Endothelial cell of umbilical vein (primary cell): ENCODE data around the gene NEDD4L. TPM values are rescaled to one million over a fixed set of nuclear protein-coding genes. Genes with fewer than 3 reads are reported as not detected.

Experiments used
- BruUV-seq: library from RNA; stranded (reverse); fragments of 400-500 nt; replicated peaks from 2 replicates; lab custom pipeline; 2021; lab: Mats Ljungman, UMichigan
- CTCF ChIA-PET: fragments of 300-600, 350-600 bp; sonication (Branson Sonifier 250); formaldehyde crosslinking; loops from one replicate; lab custom pipeline; 2021; ENCODE audit warnings: antibody characterized with exemption, inconsistent platforms; lab: Charles Lee
- POLR2A ChIA-PET: fragments of 300-600, 350-600 bp; sonication (Branson Sonifier 250); formaldehyde crosslinking; loops from one replicate; lab custom pipeline; 2021; ENCODE audit warnings: antibody characterized with exemption, inconsistent platforms; lab: Charles Lee
- DNase-seq: peaks from one replicate; pipeline ENCODE4 v3.0.0-alpha.2; 2011; ENCODE audit warnings: low read depth, low spot score
- FAIRE-seq: peaks from 2 replicates; lab custom pipeline; 2011; peaks lifted over from hg19 to GRCh38; lab: Jason Lieb, UNC
- H2AFZ ChIP-seq: 2 replicates; pipeline ENCODE4 v1.6.0; 2012; ENCODE audit warnings: low read depth, low read length, control low read depth, inconsistent platforms
- H3K27ac ChIP-seq: 2 replicates; pipeline ENCODE4 v1.5.1; 2011; ENCODE audit warnings: low read depth, mild to moderate bottlenecking, control low read depth, low read length, moderate library complexity; ENCODE audit not compliant: insufficient read depth
- H3K27me3 ChIP-seq, 2 experiments: 2 replicates each; pipeline versions ENCODE4 v1.6.0 to v1.6.1; 2011; ENCODE audit warnings: low read length in 2 of 2, mixed read lengths in 1 of 2; ENCODE audit not compliant: control insufficient read depth in 2 of 2, insufficient read depth in 2 of 2
- H3K36me3 ChIP-seq, 2 experiments: 2 replicates in 1 of 2; 3 replicates in 1 of 2; pipeline ENCODE4 v1.5.1; 2011; ENCODE audit warnings: low read length in 2 of 2, mild to moderate bottlenecking in 1 of 2, moderate library complexity in 1 of 2; ENCODE audit not compliant: control insufficient read depth in 2 of 2, insufficient read depth in 2 of 2; ENCODE audit errors: extremely low read depth in 1 of 2
- H3K4me1 ChIP-seq: 3 replicates; pipeline ENCODE4 v1.5.1; 2011; ENCODE audit warnings: mild to moderate bottlenecking, low read length; ENCODE audit not compliant: control insufficient read depth, insufficient read depth; ENCODE audit errors: extremely low read depth
- H3K4me2 ChIP-seq: 2 replicates; pipeline ENCODE4 v1.6.1; 2011; ENCODE audit warnings: low read length, control low read depth, mixed read lengths; ENCODE audit not compliant: insufficient read depth
- H3K4me3 ChIP-seq, 3 experiments: fragments of 200-600 bp in 1 of 3; sonication (generic), shearing (Covaris generic) in 1 of 3; replicated peaks in 1 of 3; 2 replicates each; pipeline ENCODE4 v1.5.1; 2011 to 2016; ENCODE audit warnings: control low read depth in 3 of 3, low read length in 3 of 3, mild to moderate bottlenecking in 2 of 3, inconsistent platforms in 1 of 3, low read depth in 1 of 3, moderate library complexity in 1 of 3; ENCODE audit not compliant: insufficient read depth in 1 of 3
- H3K79me2 ChIP-seq: 2 replicates; pipeline ENCODE4 v1.6.0; 2012; ENCODE audit warnings: low read length, inconsistent platforms; ENCODE audit not compliant: control insufficient read depth, insufficient read depth
- H3K9ac ChIP-seq: replicated peaks from 2 replicates; pipeline ENCODE3; 2011; ENCODE audit warnings: low read length, control low read depth; ENCODE audit not compliant: insufficient read depth; ENCODE audit errors: extremely low read depth
- H3K9me1 ChIP-seq: replicated peaks from 3 replicates; pipeline ENCODE4 v1.6.0; 2011; ENCODE audit warnings: mild to moderate bottlenecking, low read length; ENCODE audit not compliant: control insufficient read depth, insufficient read depth; ENCODE audit errors: extremely low read depth
- H3K9me3 ChIP-seq: replicated peaks from 2 replicates; pipeline ENCODE4 v1.5.1; 2012; ENCODE audit warnings: low read length, inconsistent platforms; ENCODE audit not compliant: control insufficient read depth, insufficient read depth
- H4K20me1 ChIP-seq: replicated peaks from 2 replicates; pipeline ENCODE3; 2011; ENCODE audit warnings: mild to moderate bottlenecking, low read length; ENCODE audit not compliant: control insufficient read depth, insufficient read depth; ENCODE audit errors: extremely low read depth
- EZH2 ChIP-seq: IDR thresholded peaks from 2 replicates; pipeline ENCODE4 v1.6.1; 2012; ENCODE audit warnings: borderline replicate concordance, low read depth, mild to moderate bottlenecking, moderate library complexity, low read length, inconsistent platforms; ENCODE audit not compliant: severe bottlenecking
- FOS ChIP-seq: IDR thresholded peaks from 2 replicates; pipeline ENCODE4 v1.6.1; 2011; ENCODE audit warnings: mild to moderate bottlenecking, low read length, moderate library complexity, borderline replicate concordance; ENCODE audit not compliant: insufficient read depth
- GATA2 ChIP-seq: IDR thresholded peaks from 2 replicates; pipeline ENCODE4 v1.7.0; 2011; ENCODE audit warnings: low read depth, mild to moderate bottlenecking, moderate library complexity, mixed read lengths, low read length; ENCODE audit not compliant: insufficient read length, insufficient read depth
- JUN ChIP-seq: IDR thresholded peaks from 2 replicates; pipeline ENCODE4 v1.6.1; 2011; ENCODE audit warnings: borderline replicate concordance, low read depth; ENCODE audit not compliant: insufficient read length, insufficient read depth
- MYC ChIP-seq: IDR thresholded peaks from one replicate; pipeline ENCODE4 v1.6.1; 2011; ENCODE audit warnings: mild to moderate bottlenecking, low read depth, low read length
- POLR2A ChIP-seq: IDR thresholded peaks from 2 replicates; pipeline ENCODE4 v1.6.1; 2012; ENCODE audit warnings: low read depth, mild to moderate bottlenecking, control low read depth, low read length
- POLR2AphosphoS5 ChIP-seq: IDR thresholded peaks from 2 replicates; pipeline ENCODE4 v1.6.1; 2012; ENCODE audit warnings: low read depth, mild to moderate bottlenecking, control low read depth, low read length, moderate library complexity; ENCODE audit not compliant: insufficient read depth
- dilution Hi-C: fragments of 300-500 bp; cut with MboI; formaldehyde crosslinking; loops from one replicate; pipeline ENCODE4 v1.15.0; 2019; ENCODE audit warnings: low sequenced_read_pairs; ENCODE audit not compliant: extremely low pct_ligation_motif_present
- intact Hi-C: fragments of 100-400 bp; cut with micrococcal nuclease; formaldehyde crosslinking; loops from one replicate; pipeline ENCODE4 v1.10.0; 2022
- polyA plus RNA-seq, 4 experiments: library from polyadenylated mRNA; depleted of rRNA in 3 of 4; stranded (reverse) in 3 of 4; unstranded in 1 of 4; fragments of >200 nt; gene quantifications; 2 replicates each; pipeline versions ENCODE4 v1.2.1 to v1.2.3, GENCODE V29; 2011 to 2012; ENCODE audit warnings: missing spikeins in 1 of 4
- total RNA-seq: library from RNA; stranded (reverse); gene quantifications from 2 replicates; pipeline ENCODE4 v1.2.3, GENCODE V29; 2021
- TF ChIP-seq, protein P1 (sequence below): IDR thresholded peaks from 2 replicates; pipeline ENCODE4 v1.6.1; 2011; ENCODE audit not compliant: insufficient read depth, insufficient read length
- TF ChIP-seq, protein P2 (sequence below), 2 donors: IDR thresholded peaks; 1 replicate in 1 of 2; 2 replicates in 1 of 2; pipeline ENCODE4 v1.5.1; 2011; ENCODE audit warnings: low read length in 2 of 2, mild to moderate bottlenecking in 2 of 2, moderate library complexity in 2 of 2, control low read depth in 1 of 2, inconsistent platforms in 1 of 2, low read depth in 1 of 2; ENCODE audit not compliant: insufficient read depth in 1 of 2; ENCODE audit errors: extremely low read depth in 1 of 2

Gene NEDD4L
- total and polyA plus RNA-seq, 2 donors (not counting 3 experiments of a cell fraction or from before 2014, with no cell fraction given), result 20.5 to 78.9 TPM

DNA sequence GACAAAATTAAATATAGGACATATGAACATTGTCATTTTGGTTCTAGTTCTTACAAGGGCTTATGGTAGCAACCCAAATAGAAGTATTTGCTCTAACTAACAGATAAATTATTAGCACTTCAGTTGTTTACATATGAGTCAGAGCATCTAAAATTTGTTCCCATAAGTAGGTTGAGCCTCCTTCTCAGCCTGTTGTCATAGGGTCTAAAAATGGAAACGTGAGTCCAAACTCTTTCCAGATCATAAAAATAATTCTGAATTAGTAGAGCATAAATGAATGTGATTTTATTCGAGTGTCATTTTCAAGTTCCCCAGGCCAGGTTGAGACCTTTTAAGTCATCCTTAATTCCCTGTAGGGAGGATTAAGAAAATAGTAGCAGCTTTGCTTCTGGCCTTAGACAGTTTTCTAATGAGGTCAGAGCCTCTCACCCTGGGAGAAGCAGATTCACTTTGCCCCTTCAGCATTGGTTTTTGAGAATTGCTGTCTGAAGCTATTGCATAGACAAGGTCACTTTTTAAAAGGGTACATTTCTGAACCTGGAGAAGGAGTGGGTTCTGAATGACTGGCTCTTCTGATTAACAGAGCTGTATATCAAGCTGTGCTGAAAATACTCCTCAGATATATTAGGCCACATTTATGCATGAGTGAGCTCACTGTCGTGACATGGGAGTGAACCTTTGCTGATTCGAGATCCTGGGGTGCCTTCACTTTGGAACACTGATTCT is 164.3 kb downstream of the NEDD4L start:
- H4K20me1 ChIP-seq, result no peaks in the 10 kb centered on the region
- no TSS peak for BruUV-seq
- no peaks in the 10 kb centered on the region for H3K9me3 ChIP-seq
- peaks cover 12% of the 10 kb centered on the region for H3K4me1 ChIP-seq
- intact Hi-C loops (no loop called here), dilution Hi-C loops (no loop called here)
- DNase-seq (peak; percentile 13), FAIRE-seq (peak; percentile 55)
- H3K9ac ChIP-seq, result no peak overlapping the region
- H3K27me3 ChIP-seq, result no peaks in the 10 kb centered on the region
- ChIA-PET POLR2A (no interaction called here), CTCF (interaction anchor here (1.0 to 2.1 kb wide), 2 partner anchors 27 to 286 kb away, joined by 3 to 7 read pairs; no protein-coding TSS in a partner anchor)
- H3K9me1 ChIP-seq, result no peaks in the 10 kb centered on the region
- no peak overlapping the region for H3K27ac ChIP-seq
- H2AFZ ChIP-seq, result no peak overlapping the region
- no peaks in the 10 kb centered on the region for H3K36me3 ChIP-seq
- TF ChIP-seq FOS, result no peak
- TF ChIP-seq, protein P1, sequence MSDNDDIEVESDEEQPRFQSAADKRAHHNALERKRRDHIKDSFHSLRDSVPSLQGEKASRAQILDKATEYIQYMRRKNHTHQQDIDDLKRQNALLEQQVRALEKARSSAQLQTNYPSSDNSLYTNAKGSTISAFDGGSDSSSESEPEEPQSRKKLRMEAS, result no peak
- peak overlapping the region; percentile 13 for H3K4me2 ChIP-seq
- no peaks in the 10 kb centered on the region for H3K79me2 ChIP-seq
- no peak overlapping the region for H3K4me3 ChIP-seq

DNA sequence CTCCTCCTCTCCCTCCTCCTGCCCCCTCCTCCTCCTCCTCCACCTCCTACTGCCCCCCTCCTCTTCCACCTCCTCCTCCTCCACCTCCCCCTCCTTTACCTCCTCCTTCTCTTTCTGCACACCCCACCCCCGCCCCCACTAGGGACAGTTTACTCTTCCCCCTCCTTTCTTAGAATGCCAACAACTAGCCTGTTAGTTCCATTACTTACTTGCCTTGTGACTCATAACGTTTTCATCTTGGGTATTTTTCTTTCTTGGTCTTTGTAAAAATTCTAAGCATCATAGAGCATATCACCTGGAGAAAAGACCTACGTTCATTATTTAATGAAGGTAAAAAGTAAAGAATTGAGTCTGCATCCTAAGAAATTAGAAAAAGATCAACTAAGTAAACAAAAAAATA is 165.3 kb downstream of the NEDD4L start:
- no peak overlapping the region for H3K27ac ChIP-seq
- H3K9me3 ChIP-seq, result no peaks in the 10 kb centered on the region
- DNase-seq (no peak), FAIRE-seq (no peak)
- ChIA-PET POLR2A (interaction anchor here (0.6 kb wide), 1 partner anchor 105 kb away, joined by 4 read pairs; no protein-coding TSS in a partner anchor), CTCF (interaction anchor here (2.1 kb wide), 1 partner anchor 28 kb away, joined by 7 read pairs; no protein-coding TSS in a partner anchor)
- H3K4me2 ChIP-seq, result no peak overlapping the region
- no peak overlapping the region for H2AFZ ChIP-seq
- peaks cover 21% of the 10 kb centered on the region for H3K4me1 ChIP-seq
- no peak overlapping the region for H3K9ac ChIP-seq
- intact Hi-C loops (no loop called here), dilution Hi-C loops (no loop called here)
- no peaks in the 10 kb centered on the region for H3K27me3 ChIP-seq
- no peaks in the 10 kb centered on the region for H3K79me2 ChIP-seq
- H3K4me3 ChIP-seq, result no peak overlapping the region
- no peaks in the 10 kb centered on the region for H3K36me3 ChIP-seq
- BruUV-seq, result no TSS peak
- no peaks in the 10 kb centered on the region for H4K20me1 ChIP-seq
- H3K9me1 ChIP-seq, result no peaks in the 10 kb centered on the region
- TF ChIP-seq, protein P1, result no peak
- TF ChIP-seq JUN (no peak), FOS (no peak), MYC (no peak), POLR2A (no peak), POLR2AphosphoS5 (no peak), EZH2 (no peak), GATA2 (no peak)
- TF ChIP-seq, protein P2, sequence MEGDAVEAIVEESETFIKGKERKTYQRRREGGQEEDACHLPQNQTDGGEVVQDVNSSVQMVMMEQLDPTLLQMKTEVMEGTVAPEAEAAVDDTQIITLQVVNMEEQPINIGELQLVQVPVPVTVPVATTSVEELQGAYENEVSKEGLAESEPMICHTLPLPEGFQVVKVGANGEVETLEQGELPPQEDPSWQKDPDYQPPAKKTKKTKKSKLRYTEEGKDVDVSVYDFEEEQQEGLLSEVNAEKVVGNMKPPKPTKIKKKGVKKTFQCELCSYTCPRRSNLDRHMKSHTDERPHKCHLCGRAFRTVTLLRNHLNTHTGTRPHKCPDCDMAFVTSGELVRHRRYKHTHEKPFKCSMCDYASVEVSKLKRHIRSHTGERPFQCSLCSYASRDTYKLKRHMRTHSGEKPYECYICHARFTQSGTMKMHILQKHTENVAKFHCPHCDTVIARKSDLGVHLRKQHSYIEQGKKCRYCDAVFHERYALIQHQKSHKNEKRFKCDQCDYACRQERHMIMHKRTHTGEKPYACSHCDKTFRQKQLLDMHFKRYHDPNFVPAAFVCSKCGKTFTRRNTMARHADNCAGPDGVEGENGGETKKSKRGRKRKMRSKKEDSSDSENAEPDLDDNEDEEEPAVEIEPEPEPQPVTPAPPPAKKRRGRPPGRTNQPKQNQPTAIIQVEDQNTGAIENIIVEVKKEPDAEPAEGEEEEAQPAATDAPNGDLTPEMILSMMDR (IDR thresholded peaks at IDR 0.05; ENCODE audit: extremely low read depth in 1 of 2, insufficient read depth in 1 of 2, low read depth in 1 of 2, low read length in 2 of 2), result no peak
